Adrenal gland (tissue), 5 donors: ENCODE data around the gene SCAF11.

Source experiments
- CTCF ChIP-seq, 6 experiments: fragments of 450-650 bp in 4 of 6; fragments of 200-600 bp in 2 of 6; sonication (generic) in 1 of 6; IDR thresholded peaks; 1 replicate in 5 of 6; 2 replicates in 1 of 6; pipeline versions ENCODE4 v1.5.1 to v1.8.0; 2016 to 2021; ENCODE audit warnings: antibody characterized with exemption in 6 of 6, mild to moderate bottlenecking in 2 of 6, moderate library complexity in 1 of 6
- POLR2A ChIP-seq, 2 donors: fragments of 450-650 bp; IDR thresholded peaks; one replicate each; pipeline ENCODE4 v1.6.1; 2017; ENCODE audit warnings: antibody characterized with exemption in 2 of 2, mild to moderate bottlenecking in 2 of 2, moderate library complexity in 1 of 2
- donor health status: DM: no; HTN: no; CAD: no.

GRCh38 chr12:46005151-46005797, 14.9 kb upstream of the SCAF11 start:
- TF ChIP-seq CTCF (IDR thresholded peaks at IDR 0.05) (peak; percentile 29 to 60 (median 46)), POLR2A (IDR thresholded peaks at IDR 0.05) (no peak)
